CD14-positive monocyte (primary cell): Measurements from ENCODE around the gene SLC25A23. TPM values are rescaled to one million over a fixed set of nuclear protein-coding genes. Genes with fewer than 3 reads are reported as not detected.

Source experiments
- DNase-seq, 3 donors: peaks; one replicate each; pipeline ENCODE4 v3.0.0-alpha.2; 2011 to 2022
- H2AFZ ChIP-seq: 2 replicates; pipeline ENCODE4 v1.6.0; 2012; ENCODE audit warnings: mild to moderate bottlenecking, low read depth, low read length, inconsistent platforms; ENCODE audit not compliant: insufficient read depth, poor library complexity, severe bottlenecking
- H3K27ac ChIP-seq, 2 donors: 1 replicate in 1 of 2; 2 replicates in 1 of 2; pipeline ENCODE4 v1.5.1; 2012 to 2013; ENCODE audit warnings: low read length in 2 of 2, control low read depth in 1 of 2, inconsistent platforms in 1 of 2, low read depth in 1 of 2, mild to moderate bottlenecking in 1 of 2
- H3K27me3 ChIP-seq, 2 donors: one replicate each; pipeline versions ENCODE4 v1.6.0 to v1.6.1; 2011 to 2013; ENCODE audit warnings: low read length in 2 of 2; ENCODE audit not compliant: control insufficient read depth in 2 of 2, insufficient read depth in 2 of 2
- H3K36me3 ChIP-seq, 2 donors: replicated peaks in 1 of 2; 1 replicate in 1 of 2; 2 replicates in 1 of 2; pipeline versions ENCODE4 v1.5.1 to v1.6.1; 2012 to 2013; ENCODE audit warnings: low read length in 2 of 2, control low read depth in 1 of 2, inconsistent platforms in 1 of 2, mild to moderate bottlenecking in 1 of 2; ENCODE audit not compliant: insufficient read depth in 2 of 2, control insufficient read depth in 1 of 2
- H3K4me1 ChIP-seq, 2 donors: 1 replicate in 1 of 2; 2 replicates in 1 of 2; pipeline versions ENCODE4 v1.5.1 to v1.6.1; 2012 to 2013; ENCODE audit warnings: low read length in 2 of 2, control low read depth in 1 of 2, inconsistent platforms in 1 of 2, mild to moderate bottlenecking in 1 of 2, moderate library complexity in 1 of 2; ENCODE audit not compliant: insufficient read depth in 2 of 2, control insufficient read depth in 1 of 2
- H3K4me2 ChIP-seq: replicated peaks from 2 replicates; pipeline ENCODE3; 2012; ENCODE audit warnings: low read length, moderate library complexity, mild to moderate bottlenecking; ENCODE audit not compliant: poor library complexity, severe bottlenecking; ENCODE audit errors: extremely low read depth
- H3K4me3 ChIP-seq, 3 experiments: fragments of 200-600 bp in 1 of 3; sonication (generic) in 1 of 3; replicated peaks in 1 of 3; 1 replicate in 2 of 3; 2 replicates in 1 of 3; pipeline ENCODE4 v1.5.1; 2011 to 2013; ENCODE audit warnings: low read length in 3 of 3, mild to moderate bottlenecking in 3 of 3, control low read depth in 2 of 3, low read depth in 2 of 3, inconsistent platforms in 1 of 3, moderate library complexity in 1 of 3
- H3K79me2 ChIP-seq: 2 replicates; pipeline ENCODE4 v1.6.0; 2012; ENCODE audit warnings: mild to moderate bottlenecking, control low read depth, inconsistent platforms, low read length, moderate library complexity; ENCODE audit not compliant: insufficient read depth
- H3K9ac ChIP-seq: 2 replicates; pipeline ENCODE4 v1.6.0; 2017; ENCODE audit warnings: low read length, mild to moderate bottlenecking; ENCODE audit not compliant: insufficient read depth, poor library complexity, severe bottlenecking
- H3K9me3 ChIP-seq, 2 donors: replicated peaks in 1 of 2; 1 replicate in 1 of 2; 2 replicates in 1 of 2; pipeline versions ENCODE4 v1.5.1 to v1.6.1; 2012 to 2013; ENCODE audit warnings: low read length in 2 of 2, control low read depth in 1 of 2; ENCODE audit not compliant: control insufficient read depth in 1 of 2, insufficient read depth in 1 of 2
- H4K20me1 ChIP-seq: 2 replicates; pipeline ENCODE4 v1.6.0; 2012; ENCODE audit warnings: mild to moderate bottlenecking, low read length, control low read depth, moderate library complexity; ENCODE audit not compliant: insufficient read depth
- H3K27ac Mint-ChIP-seq, 7 donors: one replicate each; pipeline ENCODE4 v1.8.0; 2020; ENCODE audit warnings: mild to moderate bottlenecking in 7 of 7, mixed read lengths in 7 of 7, moderate library complexity in 6 of 7, inconsistent platforms in 2 of 7
- H3K27me3 Mint-ChIP-seq, 3 donors: one replicate each; pipeline ENCODE4 v1.8.0; 2021 to 2022; ENCODE audit warnings: low read depth in 3 of 3, mild to moderate bottlenecking in 3 of 3, mixed read lengths in 3 of 3, moderate library complexity in 3 of 3, inconsistent platforms in 1 of 3
- H3K36me3 Mint-ChIP-seq, 2 donors: one replicate each; pipeline ENCODE4 v1.8.0; 2020; ENCODE audit warnings: mixed read lengths in 2 of 2, inconsistent platforms in 1 of 2, mild to moderate bottlenecking in 1 of 2
- H3K4me1 Mint-ChIP-seq: one replicate; pipeline ENCODE4 v1.8.0; 2020; ENCODE audit warnings: mild to moderate bottlenecking, mixed read lengths
- H3K4me3 Mint-ChIP-seq, 2 donors: one replicate each; pipeline ENCODE4 v1.8.0; 2020; ENCODE audit warnings: mild to moderate bottlenecking in 2 of 2, mixed read lengths in 2 of 2, moderate library complexity in 1 of 2
- H3K9me3 Mint-ChIP-seq, 7 donors: one replicate each; pipeline ENCODE4 v1.8.0; 2020 to 2022; ENCODE audit warnings: mixed read lengths in 7 of 7, mild to moderate bottlenecking in 6 of 7, moderate library complexity in 6 of 7, inconsistent platforms in 2 of 7
- CTCF ChIP-seq: fragments of 200-600 bp; IDR thresholded peaks from one replicate; pipeline ENCODE4 v1.8.0; 2022; ENCODE audit warnings: antibody characterized with exemption, mild to moderate bottlenecking
- WGBS: methylation state at CpG from one replicate; pipeline ENCODE4 v1.1.5; 2013; ENCODE audit warnings: missing lambda C conversion rate; ENCODE audit not compliant: insufficient coverage; 5-methylcytosine and 5-hydroxymethylcytosine counted together
- intact Hi-C, 2 donors: fragments of 100-400 bp; cut with micrococcal nuclease; formaldehyde crosslinking; loops; one replicate each; pipeline versions ENCODE4 v1.15.0 to v1.15.1; 2023
- polyA plus RNA-seq, 3 donors: library from polyadenylated mRNA; depleted of rRNA in 1 of 3; unstranded in 2 of 3; stranded (reverse) in 1 of 3; fragments of 300-500 nt in 2 of 3; fragments of >200 nt in 1 of 3; fragmentation: Illumina TruSeq in 2 of 3; gene quantifications; 1 replicate in 2 of 3; 2 replicates in 1 of 3; pipeline ENCODE4 v1.2.3, GENCODE V29; 2012 to 2021

The SLC25A23 gene
- polyA plus RNA-seq, 3 donors, result 0.11 to 0.15 TPM; not detected in 1

- no CpG with 5 or more reads among the region's 3 CpGs for WGBS
- Histone ChIP-seq H3K79me2 (no peaks in the 10 kb centered on the region), H3K4me2 (no peak overlapping the region), H3K27ac (no peak overlapping the region), H4K20me1 (no peaks in the 10 kb centered on the region), H3K36me3 (no peaks in the 10 kb centered on the region), H3K9me3 (no peaks in the 10 kb centered on the region), H3K4me3 (no peak overlapping the region), H3K4me1 (no peaks in the 10 kb centered on the region), H3K27me3 (no peaks in the 10 kb centered on the region), H2AFZ (no peak overlapping the region), H3K9ac (no peak overlapping the region)
- Mint-ChIP-seq H3K27ac (no peak overlapping the region), H3K9me3 (peaks cover 0 to 10% (median 3%) of the 10 kb centered on the region in 7 donors), H3K36me3 (no peaks in the 10 kb centered on the region), H3K27me3 (peaks cover 2 to 5% (median 3%) of the 10 kb centered on the region in 3 donors), H3K4me1 (no peaks in the 10 kb centered on the region), H3K4me3 (no peak overlapping the region)
- no peak for DNase-seq
- intact Hi-C loops, result no loop called here
- no peak for TF ChIP-seq CTCF
Measured at GRCh38 chr19:6446452-6446851, 13.1 kb downstream of the SLC25A23 start.

- Mint-ChIP-seq H3K36me3 (no peaks in the 10 kb centered on the region), H3K9me3 (peaks cover 0 to 10% (median 3%) of the 10 kb centered on the region in 7 donors), H3K27ac (no peak overlapping the region), H3K27me3 (peaks cover 3 to 5% (median 4%) of the 10 kb centered on the region in 3 donors), H3K4me1 (no peaks in the 10 kb centered on the region), H3K4me3 (no peak overlapping the region)
- no peak overlapping the region for H3K9ac ChIP-seq
- WGBS, result 93% methylated on average over 12 of the region's 13 CpGs
- H3K27ac ChIP-seq, result no peak overlapping the region
- H3K27me3 ChIP-seq, result no peaks in the 10 kb centered on the region
- no peaks in the 10 kb centered on the region for H3K79me2 ChIP-seq
- H3K4me2 ChIP-seq, result no peak overlapping the region
- no peaks in the 10 kb centered on the region for H3K4me1 ChIP-seq
- H4K20me1 ChIP-seq, result no peaks in the 10 kb centered on the region
- no peak overlapping the region for H3K4me3 ChIP-seq
- H2AFZ ChIP-seq, result no peak overlapping the region
- intact Hi-C loops, result no loop called here
- no peak for TF ChIP-seq CTCF
- no peaks in the 10 kb centered on the region for H3K36me3 ChIP-seq
- H3K9me3 ChIP-seq, result no peaks in the 10 kb centered on the region
- no peak for DNase-seq
Measured at GRCh38 chr19:6443986-6444385, 15.6 kb downstream of the SLC25A23 start.
